GM20431 (cell line): ENCODE measurements around the gene INPP5A.
"Not testable (repeated sequence)": the region's sequence is repeated elsewhere in the genome, so short reads cannot be mapped to it uniquely, and the experiment has no call there.

ENCODE experiments used
- in situ Hi-C: fragments of 300-500 bp; cut with MseI, MboI; formaldehyde crosslinking; loops from one replicate; pipeline ENCODE4 v1.15.0; 2020; ENCODE audit warnings: low sequenced_read_pairs; ENCODE audit not compliant: unreplicated experiment

Gene INPP5A

DNA sequence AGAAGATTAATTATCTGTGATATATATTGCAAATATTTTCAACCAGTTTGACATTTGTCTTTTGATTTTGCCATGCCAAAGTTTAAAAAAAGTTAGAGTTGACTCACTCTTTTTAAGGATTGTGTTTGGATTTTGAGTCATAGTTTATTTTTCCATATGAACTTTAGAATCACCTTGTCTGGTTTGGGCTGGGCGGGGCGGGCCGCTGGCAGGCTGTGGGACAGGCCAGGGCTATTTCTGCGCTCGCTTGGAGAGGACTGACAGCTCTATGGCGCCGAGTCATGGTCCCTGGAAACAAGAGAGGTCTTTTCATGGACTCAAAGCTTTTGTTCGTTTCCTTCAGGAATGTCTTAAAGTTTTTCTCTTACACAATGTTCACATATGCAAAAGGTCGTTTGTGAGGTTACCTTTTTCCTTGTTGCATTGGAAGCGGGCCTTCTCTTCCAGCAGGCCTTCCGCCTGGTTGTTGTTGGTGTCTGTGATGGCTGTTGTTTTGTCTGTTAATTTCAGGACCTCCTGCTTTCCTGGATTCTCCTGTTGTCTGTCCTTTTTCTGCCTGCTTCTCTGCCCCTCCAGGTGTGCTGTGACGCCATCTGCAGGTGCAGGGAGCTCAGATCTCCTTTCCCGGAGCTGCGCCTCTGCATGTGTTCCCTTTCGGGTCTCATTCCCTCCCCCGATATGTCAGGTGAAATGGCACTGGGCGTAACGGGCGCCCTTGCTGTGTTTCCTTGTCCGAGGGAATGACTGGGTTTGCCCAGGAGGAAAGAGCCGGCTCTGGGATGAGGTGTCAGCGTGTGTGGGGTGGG is 53.8 kb downstream of the INPP5A start:
- in situ Hi-C loops = no loop called here

DNA sequence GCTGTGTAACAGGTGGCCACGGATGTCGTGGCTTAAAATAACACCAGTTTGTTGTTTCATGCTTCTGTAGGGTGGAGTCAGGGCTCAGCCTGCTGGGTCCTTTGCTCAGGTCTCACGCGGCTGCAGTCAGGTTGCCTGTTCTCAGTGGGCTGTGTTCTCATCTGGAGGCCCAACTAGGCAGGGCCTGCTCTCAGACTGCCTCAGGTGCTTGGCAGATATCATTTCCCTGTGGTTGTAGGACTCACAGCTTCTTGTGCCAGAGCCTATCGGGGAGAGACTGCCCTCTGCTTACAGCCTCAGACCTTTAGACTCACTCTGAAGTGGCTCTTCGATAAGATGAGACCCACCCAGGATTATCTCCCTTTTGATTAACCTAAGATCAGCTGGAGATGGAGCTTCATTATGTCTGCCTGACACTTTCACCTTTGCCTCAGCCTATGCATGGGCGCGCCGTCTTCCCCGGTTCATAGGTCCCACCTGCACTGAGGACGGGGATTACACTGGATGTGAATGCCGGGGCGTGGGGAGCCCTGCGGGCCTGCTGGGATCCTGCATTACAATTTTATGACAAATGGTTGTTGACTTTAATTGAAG is 55.3 kb downstream of the INPP5A start:
- in situ Hi-C loops = no loop called here

DNA sequence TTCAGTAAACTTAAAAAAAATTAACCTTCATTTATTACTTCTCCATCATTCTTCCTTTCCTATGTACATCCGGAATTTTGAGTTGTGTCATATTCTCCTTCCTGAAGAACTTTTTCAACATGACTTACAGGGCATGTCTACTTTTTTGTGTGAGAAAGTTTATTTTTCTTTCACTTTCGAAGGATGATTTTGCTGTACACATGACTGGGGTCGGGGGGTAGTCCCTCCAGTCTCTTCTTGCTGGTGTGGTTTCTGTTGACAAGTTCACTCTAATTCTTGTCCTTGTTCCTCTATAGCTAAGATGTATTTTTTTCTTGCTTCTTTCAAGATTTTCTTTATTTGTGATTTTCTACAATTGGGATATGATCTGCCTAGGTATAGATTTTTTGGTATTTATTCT is 55.8 kb downstream of the INPP5A start:
- in situ Hi-C loops = no loop called here

DNA sequence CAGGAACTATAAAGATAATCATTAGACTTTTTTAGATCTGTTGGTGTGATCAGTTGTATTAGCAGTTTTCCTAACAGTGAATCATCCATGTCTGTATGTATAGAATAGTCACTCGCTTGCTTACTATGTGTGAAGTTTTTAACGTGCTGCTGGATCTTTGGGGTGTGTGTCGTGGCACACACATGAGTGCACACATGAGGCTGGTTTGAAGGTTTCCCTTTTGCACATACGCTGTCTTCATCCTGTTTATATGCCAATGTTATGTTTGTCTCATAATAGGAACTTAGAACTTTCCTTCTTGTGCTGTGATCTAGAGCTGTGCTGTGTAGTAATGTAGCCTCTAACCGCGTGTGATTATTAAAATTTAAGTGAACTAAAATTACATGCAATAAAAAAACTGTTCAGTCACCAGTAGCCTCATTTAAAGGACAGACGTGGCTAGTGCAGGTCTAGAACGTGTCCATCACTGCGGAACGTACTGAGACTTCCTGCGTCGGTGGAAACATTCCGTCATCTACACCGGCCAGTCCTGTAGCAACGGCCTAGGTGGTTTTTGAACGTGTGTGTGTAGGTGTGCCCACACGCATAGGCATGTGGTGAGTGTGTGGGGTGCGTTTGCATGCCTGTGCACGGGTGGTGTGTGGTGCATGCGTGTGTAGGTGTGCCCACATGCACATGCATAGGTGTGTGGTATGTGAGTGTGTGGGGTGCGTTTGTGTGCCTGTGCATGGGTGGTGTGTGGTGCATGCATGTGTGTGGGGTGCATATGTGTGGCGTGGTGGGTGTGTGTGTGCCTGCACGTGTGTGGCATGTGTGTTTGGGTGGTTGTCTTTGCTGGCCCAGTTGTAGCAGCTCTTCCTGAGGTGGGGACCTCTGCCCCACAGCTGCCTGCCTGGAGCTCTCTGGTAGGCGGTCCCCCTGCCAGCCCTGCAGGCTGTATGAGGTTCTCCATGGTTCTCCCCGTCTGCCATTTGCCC is 56.6 kb downstream of the INPP5A start:
- in situ Hi-C loops = no loop called here

DNA sequence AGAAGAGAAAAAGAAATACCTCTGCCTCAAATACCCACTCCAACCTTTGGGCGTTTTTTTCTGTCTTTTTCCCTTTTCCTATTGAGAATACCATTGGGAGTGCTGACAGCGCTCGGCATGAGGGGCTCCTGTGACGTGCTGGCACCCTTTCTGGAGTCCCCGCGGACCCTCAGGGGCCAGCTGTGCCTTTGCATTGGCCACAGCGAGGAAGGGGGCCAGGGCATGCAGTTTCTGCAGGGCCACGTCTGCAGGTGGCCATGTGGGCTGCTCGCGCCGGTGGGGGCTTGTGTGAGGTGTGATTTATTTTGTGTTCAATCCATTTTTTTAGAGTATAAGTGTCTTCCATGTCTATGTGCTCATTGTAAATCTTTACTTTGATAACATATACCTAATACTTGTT is 57.4 kb downstream of the INPP5A start:
- in situ Hi-C loops = no loop called here

DNA sequence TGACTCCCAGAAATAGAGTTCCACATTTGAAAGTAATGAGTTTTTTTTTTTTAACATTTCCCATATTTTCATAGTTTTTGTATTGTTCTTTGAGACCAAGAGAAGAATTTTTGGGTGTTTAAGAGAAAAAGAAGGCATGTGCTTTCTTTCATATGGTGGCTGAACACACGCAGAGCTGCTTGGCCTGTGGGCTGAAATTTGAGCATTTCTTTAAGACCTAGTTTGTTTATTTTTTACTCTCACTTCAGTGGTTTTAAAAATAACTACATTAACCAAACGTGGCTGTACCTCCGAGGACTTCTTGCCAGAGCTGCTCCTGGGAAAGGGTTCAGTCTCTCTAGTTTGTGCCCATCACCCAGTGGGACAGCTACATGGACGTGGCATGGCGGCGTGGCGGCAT is 58.3 kb downstream of the INPP5A start:
- in situ Hi-C loops = no loop called here

DNA sequence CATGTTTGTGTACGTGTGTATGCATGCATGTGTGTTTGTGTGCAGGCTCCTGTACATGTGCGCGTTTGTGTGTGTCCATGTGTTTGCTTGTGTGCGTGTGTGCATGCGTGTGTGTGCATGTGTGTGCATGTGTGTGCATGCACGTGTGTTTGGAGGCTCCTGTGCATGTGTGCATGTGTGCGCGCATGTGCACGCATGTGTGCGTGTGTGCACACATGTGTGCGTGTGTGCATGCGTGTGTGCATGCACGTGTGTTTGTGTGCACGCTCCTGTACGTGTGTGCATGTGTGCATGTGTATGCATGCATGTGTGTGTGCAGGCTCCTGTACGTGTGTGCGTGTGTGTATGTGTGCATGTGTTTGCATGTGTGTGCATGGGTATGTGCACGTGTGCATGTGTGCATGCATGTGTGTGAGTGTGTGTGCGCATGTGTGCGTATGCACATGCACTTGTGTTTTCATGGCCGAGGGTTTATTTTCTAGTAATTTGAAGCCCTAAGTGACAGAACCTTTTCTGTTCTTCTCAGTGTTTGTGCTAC is 59.2 kb downstream of the INPP5A start:
- in situ Hi-C loops = no loop called here

DNA sequence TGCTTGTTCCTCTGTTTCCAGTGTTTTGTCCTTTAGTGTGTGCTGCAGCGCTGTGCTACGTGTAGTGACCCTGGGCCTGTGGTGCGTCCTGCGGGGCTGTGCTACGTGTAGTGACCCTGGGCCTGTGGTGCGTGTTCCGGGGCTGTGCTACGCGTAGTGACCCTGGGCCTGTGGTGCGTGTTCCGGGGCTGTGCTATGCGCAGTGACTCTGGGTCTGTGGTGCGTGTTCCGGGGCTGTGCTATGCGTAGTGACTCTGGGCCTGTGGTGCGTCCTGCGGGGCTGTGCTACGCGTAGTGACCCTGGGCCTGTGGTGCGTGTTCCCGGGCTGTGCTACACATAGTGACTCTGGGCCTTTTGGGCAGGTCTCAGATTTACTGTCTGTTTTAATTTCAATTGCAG is 60.1 kb downstream of the INPP5A start:
- in situ Hi-C loops = no loop called here

DNA sequence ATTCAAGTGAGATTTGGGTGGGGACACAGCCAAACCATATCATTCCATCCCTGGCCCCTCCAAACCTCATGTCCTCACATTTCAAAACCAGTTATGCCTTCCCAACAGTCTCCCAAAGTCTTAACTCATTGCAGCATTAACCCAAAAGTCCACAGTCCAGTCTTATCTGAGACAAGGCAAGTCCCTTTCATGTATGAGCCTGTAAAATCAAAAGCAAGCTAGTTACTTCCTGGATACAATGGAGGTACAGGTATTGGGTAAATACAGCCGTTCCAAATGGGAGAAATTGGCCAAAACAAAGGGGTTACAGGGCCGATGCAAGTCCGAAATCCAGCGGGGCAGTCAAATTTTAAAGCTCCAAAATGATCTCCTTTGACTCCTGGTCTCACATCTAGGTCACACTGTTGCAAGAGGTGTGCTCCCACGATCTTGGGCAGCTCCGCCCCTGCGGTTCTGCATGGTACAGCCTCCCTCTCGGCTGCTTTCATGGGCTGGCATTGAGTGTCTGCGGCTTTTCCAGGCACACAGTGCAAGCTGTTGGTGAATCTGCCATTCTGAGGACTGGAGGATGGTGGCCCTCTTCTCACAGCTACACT is 61.5 kb downstream of the INPP5A start:
- in situ Hi-C loops = not testable (repeated sequence)

DNA sequence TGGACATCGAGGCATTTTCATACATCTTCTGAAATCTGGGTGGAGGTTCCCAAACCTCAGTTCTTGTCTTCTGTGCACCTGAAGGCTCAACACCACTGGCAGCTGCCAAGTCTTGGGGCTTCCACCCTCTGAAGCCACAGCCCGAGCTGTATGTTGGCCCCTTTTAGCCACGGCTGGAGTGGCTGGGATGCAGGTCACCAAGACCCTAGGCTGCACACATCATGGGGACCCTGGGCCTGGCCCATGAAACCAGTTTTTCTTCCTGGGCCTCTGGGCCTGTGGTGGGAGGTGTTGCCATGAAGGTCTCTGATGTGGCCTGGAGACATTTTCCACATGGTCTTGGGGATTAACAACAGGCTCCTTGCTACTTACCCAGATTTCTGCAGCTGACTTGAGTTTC is 62.1 kb downstream of the INPP5A start:
- in situ Hi-C loops = no loop called here

DNA sequence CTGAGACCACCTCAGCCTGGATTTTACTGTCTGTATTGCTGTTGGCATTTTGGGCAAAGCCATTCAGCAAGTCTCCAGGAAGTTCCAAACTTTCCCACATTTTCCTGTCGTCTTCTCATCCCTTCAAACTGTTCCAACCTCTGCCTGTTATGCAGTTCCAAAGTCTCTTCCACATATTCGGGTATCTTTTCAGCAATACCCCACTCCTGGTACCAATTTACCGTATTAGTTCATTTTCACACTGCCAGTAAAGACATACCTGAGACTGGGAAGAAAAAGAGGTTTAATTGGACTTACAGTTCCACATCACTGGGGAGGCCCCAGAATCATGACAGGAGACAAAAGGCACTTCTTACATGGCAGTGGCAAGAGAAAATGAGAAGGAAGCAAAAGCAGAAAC is 62.8 kb downstream of the INPP5A start:
- in situ Hi-C loops = no loop called here

DNA sequence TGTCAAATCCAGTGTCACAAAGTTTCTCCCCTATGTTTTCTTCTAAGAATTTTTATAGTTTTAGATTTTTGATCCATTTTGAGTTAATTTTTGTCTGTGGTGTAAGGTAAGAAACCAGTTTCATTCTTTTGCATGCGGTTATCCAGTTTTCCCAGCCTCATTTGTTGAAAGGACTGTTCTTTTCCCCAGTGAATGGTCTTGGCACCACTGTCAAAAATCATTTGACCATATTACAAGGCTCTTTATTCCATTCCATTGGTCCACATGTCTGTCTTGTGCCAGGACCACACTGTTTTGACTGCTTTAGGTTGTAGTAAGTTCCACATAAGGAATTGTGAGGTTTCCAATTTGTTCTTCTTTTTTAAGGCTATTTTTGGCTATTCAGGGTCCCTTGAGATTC is 64.0 kb downstream of the INPP5A start:
- in situ Hi-C loops = no loop called here

DNA sequence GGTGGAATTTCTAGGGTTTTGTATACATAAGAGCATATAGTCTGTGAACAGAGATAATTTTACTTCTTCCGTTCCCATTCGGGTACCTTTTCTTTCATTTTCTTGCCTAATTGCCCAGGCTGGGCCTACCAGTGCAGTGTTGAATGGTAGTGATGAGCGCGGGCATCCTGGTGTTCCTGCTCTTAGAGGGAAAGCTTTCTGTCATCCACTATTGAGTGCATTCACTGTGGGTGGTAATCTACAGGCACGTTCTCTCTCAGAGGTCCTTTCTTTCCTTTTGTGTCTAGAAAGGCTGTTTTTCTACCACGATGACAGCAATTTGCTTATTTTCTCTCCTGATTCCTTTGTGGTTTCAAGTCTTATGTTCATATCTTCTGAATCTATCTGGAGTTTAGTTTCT is 65.0 kb downstream of the INPP5A start:
- in situ Hi-C loops = no loop called here

DNA sequence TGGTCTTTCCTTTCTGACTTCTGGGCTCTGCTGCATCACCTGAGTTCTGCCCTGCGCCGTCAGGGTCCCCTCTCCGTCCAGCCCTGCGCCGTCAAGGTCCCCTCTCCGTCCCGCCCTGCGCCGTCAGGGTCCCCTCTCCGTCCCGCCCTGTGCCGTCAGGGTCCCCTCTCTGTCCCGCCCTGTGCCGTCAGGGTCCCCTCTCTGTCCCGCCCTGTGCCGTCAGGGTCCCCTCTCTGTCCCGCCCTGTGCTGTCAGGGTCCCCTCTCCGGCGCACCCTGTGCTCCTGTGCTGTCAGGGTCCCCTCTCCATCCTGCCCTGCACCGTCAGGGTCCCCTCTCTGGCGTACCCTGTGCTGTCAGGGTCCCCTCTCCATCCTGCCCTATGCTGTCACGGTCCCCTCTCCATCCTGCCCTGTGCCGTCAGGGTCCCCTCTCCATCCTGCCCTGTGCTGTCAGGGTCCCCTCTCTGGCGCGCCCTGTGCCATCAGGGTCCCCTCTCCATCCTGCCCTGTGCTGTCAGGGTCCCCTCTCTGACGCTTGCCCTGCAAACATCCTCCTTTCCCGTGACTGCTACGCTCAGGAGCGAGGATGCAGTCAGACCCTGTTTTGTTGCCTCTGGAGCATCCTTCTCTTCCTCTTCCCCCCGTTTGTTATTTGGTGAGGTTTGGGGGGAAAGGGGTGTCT is 66.4 kb downstream of the INPP5A start:
- in situ Hi-C loops = no loop called here

DNA sequence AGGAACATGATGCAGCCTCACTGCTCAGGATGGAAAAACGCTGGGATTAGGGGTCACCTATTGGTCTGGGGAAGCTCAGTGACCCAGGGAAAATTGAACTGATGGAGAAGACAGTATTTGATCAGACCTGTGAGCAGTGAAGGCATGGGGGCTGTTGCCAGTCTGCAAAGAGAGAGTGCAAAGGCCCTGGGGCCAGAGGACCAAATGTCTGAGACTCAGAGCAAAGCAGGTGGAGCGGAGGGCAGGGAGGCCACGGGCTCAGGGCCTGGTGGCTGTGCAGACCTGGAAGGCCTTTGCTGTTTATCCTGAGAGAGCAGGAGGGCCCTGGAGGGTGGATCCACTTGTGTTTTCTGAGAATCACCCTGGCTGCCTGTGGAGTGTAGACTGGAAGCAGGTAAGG is 67.1 kb downstream of the INPP5A start:
- in situ Hi-C loops = no loop called here

DNA sequence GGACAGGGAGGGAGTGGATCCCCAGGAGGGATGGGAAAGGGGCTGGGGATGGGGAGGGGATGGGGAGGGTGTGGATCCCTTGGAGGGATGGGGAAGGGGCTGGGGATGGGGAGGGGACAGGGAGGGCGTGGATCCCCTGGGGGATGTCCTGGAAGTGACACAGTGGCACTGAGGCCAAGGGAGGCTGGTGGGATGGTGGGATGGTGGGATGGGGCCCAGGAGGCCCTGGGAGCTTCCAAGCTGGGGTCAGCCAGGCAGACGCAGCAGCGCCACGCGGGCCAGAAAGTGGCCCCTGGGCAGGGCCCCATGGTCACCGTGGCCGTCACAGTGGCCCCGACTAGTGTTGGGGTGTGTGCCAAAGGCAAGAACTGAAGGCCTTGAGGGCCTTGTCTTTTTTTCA is 67.8 kb downstream of the INPP5A start:
- in situ Hi-C loops = no loop called here

DNA sequence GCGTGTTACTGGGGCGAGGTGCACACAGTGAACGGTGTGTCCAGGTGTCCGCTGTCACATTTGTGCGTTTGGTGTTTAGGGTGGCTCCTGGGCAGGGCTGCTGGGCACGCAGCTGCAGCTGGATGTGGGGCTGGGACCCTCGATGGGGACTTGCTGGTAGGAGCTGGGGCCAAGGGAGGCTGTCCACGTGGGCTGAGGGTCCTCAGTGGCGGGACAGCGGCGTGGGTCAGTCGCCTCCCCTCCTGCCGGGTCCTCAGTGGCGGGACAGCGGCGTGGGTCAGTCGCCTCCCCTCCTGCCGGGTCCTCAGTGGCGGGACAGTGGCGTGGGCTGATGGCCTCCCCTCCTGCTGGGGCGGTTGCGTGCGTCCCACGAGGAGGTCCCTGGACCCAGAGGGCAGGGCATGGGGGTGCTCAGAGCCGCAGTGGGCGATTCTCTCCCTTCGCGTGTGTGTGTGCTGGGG is 68.5 kb downstream of the INPP5A start:
- in situ Hi-C loops = no loop called here

DNA sequence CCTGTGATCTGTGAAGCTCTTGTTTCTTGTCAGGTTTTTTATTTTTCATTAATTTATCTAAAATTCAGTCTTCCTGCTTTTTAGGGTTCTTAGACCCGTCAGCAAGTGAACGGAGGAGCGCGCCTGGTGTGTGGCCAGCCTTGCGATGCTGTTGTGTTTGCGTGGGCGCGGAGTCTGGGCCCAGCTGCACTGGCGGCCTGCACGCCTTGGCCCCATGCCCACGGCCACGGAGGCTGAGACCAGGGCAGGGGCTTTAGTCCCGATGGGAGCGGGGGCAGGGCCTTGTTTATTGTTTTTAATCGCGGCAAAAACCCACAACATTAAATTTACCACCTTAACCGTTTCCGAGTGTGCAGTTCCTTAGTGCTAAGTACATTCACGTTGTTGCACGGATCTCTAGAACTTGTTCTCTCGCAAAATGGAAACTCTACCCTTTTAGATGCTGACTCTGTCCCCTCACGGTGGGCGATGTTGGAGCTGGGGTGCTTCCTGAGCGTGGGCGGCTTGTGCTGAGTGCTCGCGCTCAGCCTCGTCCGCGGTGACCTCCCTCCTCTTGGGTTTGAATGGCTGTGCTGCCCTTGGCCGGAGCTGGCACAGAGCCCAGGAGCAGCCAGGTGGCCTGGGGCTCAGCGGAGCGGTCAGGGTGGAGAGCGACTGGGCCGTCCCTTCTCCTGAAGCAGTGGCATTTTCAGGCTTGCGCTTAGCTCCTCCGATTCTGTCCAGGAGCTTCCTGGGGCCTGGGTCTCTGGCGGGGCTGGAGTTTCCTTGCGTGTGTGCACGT is 69.1 kb downstream of the INPP5A start:
- in situ Hi-C loops = no loop called here

DNA sequence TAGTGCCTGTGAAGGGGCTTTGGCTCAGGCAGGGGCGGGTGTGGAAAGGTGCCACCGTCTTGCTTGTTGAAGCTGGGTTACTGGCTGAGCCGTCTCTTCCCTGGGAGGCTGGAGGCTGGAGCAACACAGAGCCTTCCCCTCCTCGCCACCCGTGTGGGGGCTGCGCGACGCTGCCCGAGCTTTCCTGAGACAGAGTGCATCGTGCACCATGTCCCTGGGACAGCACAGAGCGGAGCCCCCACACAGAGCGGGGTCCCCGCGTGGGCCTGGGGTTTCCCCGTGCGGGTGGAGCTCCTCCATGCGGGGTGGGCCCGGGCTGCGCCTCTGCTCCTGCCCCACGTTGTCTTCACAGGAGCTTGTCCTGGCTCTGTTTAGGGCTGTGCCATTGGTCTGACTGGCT is 69.9 kb downstream of the INPP5A start:
- in situ Hi-C loops = no loop called here
